A549 (cell line): ENCODE results near the gene RSRC1.

ENCODE experiments used
- CBX8 ChIP-seq: fragments of 200-600 bp; sonication (generic); IDR thresholded peaks from 2 replicates; pipeline ENCODE4 v1.6.1; 2016
- EHF ChIP-seq: fragments of 250-450 bp; sonication (Bioruptor Pico); IDR thresholded peaks from 2 replicates; pipeline ENCODE4 v1.5.0; 2020; ENCODE audit warnings: mild to moderate bottlenecking
- MAFK ChIP-seq: fragments of 450-650 bp; IDR thresholded peaks from 2 replicates; pipeline ENCODE4 v1.6.1; 2014; ENCODE audit not compliant: partially characterized antibody
- RAD21 ChIP-seq, 2 experiments: fragments of >200 bp in 1 of 2; sonication (Bioruptor Twin) in 1 of 2; formaldehyde crosslinking in 1 of 2; IDR thresholded peaks in 1 of 2; conservative IDR thresholded peaks in 1 of 2; 2 replicates in 1 of 2; 3 replicates in 1 of 2; pipeline ENCODE4 v1.6.1; 2012 to 2018; ENCODE audit warnings: inconsistent platforms in 1 of 2
- RNF2 ChIP-seq: fragments of 200-600 bp; sonication (generic); IDR thresholded peaks from 2 replicates; pipeline ENCODE4 v1.6.1; 2016; ENCODE audit warnings: low read depth, mild to moderate bottlenecking, antibody characterized with exemption, moderate library complexity, borderline replicate concordance
- TP53 ChIP-seq: fragments of 250-450 bp; sonication (Bioruptor Pico); IDR thresholded peaks from 2 replicates; pipeline ENCODE4 v1.5.0; 2021; ENCODE audit warnings: mild to moderate bottlenecking, moderate library complexity
- TF ChIP-seq, protein P1 (sequence below): fragments of >200 bp; sonication (Bioruptor Twin); formaldehyde crosslinking; IDR thresholded peaks from 3 replicates; pipeline ENCODE4 v1.5.1; 2016
- TF ChIP-seq, protein P2 (sequence below): IDR thresholded peaks from 2 replicates; pipeline ENCODE4 v1.6.1; 2012
- TF ChIP-seq, protein P3 (sequence below): IDR thresholded peaks from 2 replicates; pipeline ENCODE4 v1.6.1; 2012; ENCODE audit warnings: low read depth, borderline replicate concordance

DNA sequence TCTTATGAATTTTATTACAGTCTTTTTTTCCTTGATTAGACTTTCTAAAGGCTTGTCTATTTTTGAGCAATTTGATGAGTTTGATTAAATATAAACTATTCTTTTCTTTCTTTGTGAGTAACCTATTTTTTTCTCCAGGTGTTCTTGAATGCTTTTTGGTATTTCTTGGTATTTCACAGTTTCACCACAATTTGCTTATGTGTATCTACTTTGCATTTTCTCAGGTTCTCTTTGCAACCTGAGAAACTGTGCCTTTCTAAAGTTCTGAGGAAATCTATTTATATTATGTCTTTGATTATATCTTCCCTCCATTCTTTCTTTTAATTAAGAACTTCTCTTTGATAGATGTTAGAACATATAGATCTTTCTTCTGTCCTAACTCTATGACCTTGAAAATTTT is 344.0 kb downstream of the RSRC1 start:
- TF ChIP-seq CBX8 (no peak), RNF2 (no peak), EHF (CRISPR knock-in tag) (no peak), RAD21 (conservative IDR thresholded peaks at IDR 0.05 in 1 of 2, IDR thresholded peaks at IDR 0.05 in 1 of 2) (no peak), MAFK (no peak), TP53 (CRISPR knock-in tag) (no peak)
- TF ChIP-seq, protein P1, sequence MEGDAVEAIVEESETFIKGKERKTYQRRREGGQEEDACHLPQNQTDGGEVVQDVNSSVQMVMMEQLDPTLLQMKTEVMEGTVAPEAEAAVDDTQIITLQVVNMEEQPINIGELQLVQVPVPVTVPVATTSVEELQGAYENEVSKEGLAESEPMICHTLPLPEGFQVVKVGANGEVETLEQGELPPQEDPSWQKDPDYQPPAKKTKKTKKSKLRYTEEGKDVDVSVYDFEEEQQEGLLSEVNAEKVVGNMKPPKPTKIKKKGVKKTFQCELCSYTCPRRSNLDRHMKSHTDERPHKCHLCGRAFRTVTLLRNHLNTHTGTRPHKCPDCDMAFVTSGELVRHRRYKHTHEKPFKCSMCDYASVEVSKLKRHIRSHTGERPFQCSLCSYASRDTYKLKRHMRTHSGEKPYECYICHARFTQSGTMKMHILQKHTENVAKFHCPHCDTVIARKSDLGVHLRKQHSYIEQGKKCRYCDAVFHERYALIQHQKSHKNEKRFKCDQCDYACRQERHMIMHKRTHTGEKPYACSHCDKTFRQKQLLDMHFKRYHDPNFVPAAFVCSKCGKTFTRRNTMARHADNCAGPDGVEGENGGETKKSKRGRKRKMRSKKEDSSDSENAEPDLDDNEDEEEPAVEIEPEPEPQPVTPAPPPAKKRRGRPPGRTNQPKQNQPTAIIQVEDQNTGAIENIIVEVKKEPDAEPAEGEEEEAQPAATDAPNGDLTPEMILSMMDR = no peak
- TF ChIP-seq, protein P2, sequence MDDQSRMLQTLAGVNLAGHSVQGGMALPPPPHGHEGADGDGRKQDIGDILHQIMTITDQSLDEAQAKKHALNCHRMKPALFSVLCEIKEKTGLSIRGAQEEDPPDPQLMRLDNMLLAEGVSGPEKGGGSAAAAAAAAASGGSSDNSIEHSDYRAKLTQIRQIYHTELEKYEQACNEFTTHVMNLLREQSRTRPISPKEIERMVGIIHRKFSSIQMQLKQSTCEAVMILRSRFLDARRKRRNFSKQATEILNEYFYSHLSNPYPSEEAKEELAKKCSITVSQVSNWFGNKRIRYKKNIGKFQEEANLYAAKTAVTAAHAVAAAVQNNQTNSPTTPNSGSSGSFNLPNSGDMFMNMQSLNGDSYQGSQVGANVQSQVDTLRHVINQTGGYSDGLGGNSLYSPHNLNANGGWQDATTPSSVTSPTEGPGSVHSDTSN = no peak
- TF ChIP-seq, protein P3, sequence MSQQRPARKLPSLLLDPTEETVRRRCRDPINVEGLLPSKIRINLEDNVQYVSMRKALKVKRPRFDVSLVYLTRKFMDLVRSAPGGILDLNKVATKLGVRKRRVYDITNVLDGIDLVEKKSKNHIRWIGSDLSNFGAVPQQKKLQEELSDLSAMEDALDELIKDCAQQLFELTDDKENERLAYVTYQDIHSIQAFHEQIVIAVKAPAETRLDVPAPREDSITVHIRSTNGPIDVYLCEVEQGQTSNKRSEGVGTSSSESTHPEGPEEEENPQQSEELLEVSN = no peak
